IMR-90 (cell line): ENCODE measurements around the gene UNC5B. TPM values are rescaled to one million over a fixed set of nuclear protein-coding genes. Genes with fewer than 3 reads are reported as not detected.

Experiments used
- ATAC-seq: fragments of 200-7000 bp; cut with Tn5 transposase; 2 replicates; pipeline ENCODE4 v1.9.1; 2020; ENCODE audit warnings: low read depth, mild to moderate bottlenecking, moderate library complexity
- BruUV-seq: library from RNA; stranded (reverse); fragments of 400-500 nt; replicated peaks from 2 replicates; lab custom pipeline; 2021; lab: Mats Ljungman, UMichigan
- CTCF ChIA-PET: fragments of 300-600 bp; formaldehyde crosslinking; extraction: SDS; loops from one replicate; lab custom pipeline; 2021; ENCODE audit warnings: antibody characterized with exemption; lab: Yijun Ruan, JAX
- POLR2A ChIA-PET: fragments of 300-600 bp; sonication (Branson Sonifier 250); formaldehyde crosslinking; loops from one replicate; lab custom pipeline; 2022; ENCODE audit warnings: antibody characterized with exemption; ENCODE audit not compliant: unreplicated experiment; lab: Charles Lee
- DNase-seq: peaks from one replicate; pipeline ENCODE4 v3.0.0; 2013
- H2AFZ ChIP-seq: replicated peaks from 2 replicates; pipeline ENCODE3; 2013; ENCODE audit warnings: low read length, mild to moderate bottlenecking; ENCODE audit not compliant: poor library complexity
- H2AK5ac ChIP-seq: 2 replicates; pipeline ENCODE4 v1.6.1; 2013; ENCODE audit warnings: low read depth, low read length, inconsistent platforms
- H2AK9ac ChIP-seq: replicated peaks from 2 replicates; pipeline ENCODE3; 2013; ENCODE audit warnings: mild to moderate bottlenecking, low read depth, low read length, moderate library complexity; ENCODE audit not compliant: poor library complexity
- H2BK120ac ChIP-seq: 2 replicates; pipeline ENCODE4 v1.6.1; 2013; ENCODE audit warnings: low read depth, low read length, inconsistent platforms
- H2BK15ac ChIP-seq: 3 replicates; pipeline ENCODE4 v1.6.1; 2013; ENCODE audit warnings: low read depth, low read length, inconsistent platforms
- H2BK20ac ChIP-seq: 2 replicates; pipeline ENCODE4 v1.6.1; 2013; ENCODE audit warnings: low read depth, mild to moderate bottlenecking, inconsistent platforms, low read length, moderate library complexity
- H2BK5ac ChIP-seq: 2 replicates; pipeline ENCODE4 v1.6.1; 2013; ENCODE audit warnings: mild to moderate bottlenecking, low read depth, low read length, inconsistent platforms; ENCODE audit not compliant: poor library complexity, severe bottlenecking
- H3K14ac ChIP-seq: replicated peaks from 2 replicates; pipeline ENCODE4 v1.6.1; 2013; ENCODE audit warnings: low read depth, low read length, inconsistent platforms
- H3K18ac ChIP-seq: 2 replicates; pipeline ENCODE4 v1.6.1; 2013; ENCODE audit warnings: low read depth, low read length, control low read depth
- H3K23ac ChIP-seq: 2 replicates; pipeline ENCODE4 v1.6.1; 2013; ENCODE audit warnings: low read depth, low read length, inconsistent platforms
- H3K27ac ChIP-seq: 2 replicates; pipeline ENCODE4 v1.5.1; 2013; ENCODE audit warnings: mild to moderate bottlenecking, control low read depth, low read length; ENCODE audit not compliant: insufficient read depth
- H3K27me3 ChIP-seq: 2 replicates; pipeline ENCODE4 v1.6.1; 2013; ENCODE audit warnings: low read length; ENCODE audit not compliant: control insufficient read depth, insufficient read depth
- H3K36me3 ChIP-seq: 2 replicates; pipeline ENCODE4 v1.6.1; 2013; ENCODE audit warnings: low read length, mixed read lengths; ENCODE audit not compliant: control insufficient read depth, insufficient read depth
- H3K4ac ChIP-seq: 2 replicates; pipeline ENCODE4 v1.6.1; 2013; ENCODE audit warnings: low read depth, low read length, inconsistent platforms
- H3K4me1 ChIP-seq: 2 replicates; pipeline ENCODE4 v1.6.1; 2013; ENCODE audit warnings: low read length, mixed read lengths; ENCODE audit not compliant: control insufficient read depth, insufficient read depth
- H3K4me2 ChIP-seq: 2 replicates; pipeline ENCODE4 v1.6.1; 2013; ENCODE audit warnings: low read depth, mild to moderate bottlenecking, control low read depth, low read length, moderate library complexity
- H3K4me3 ChIP-seq: 2 replicates; pipeline ENCODE4 v1.5.1; 2013; ENCODE audit warnings: low read depth, mild to moderate bottlenecking, control low read depth, low read length, moderate library complexity; ENCODE audit not compliant: insufficient read depth
- H3K56ac ChIP-seq: 2 replicates; pipeline ENCODE4 v1.6.1; 2013; ENCODE audit warnings: low read length, inconsistent platforms; ENCODE audit not compliant: insufficient read depth; ENCODE audit errors: extremely low read depth
- H3K79me1 ChIP-seq, 2 experiments: 2 replicates each; pipeline ENCODE4 v1.6.1; 2013; ENCODE audit warnings: low read length in 2 of 2, inconsistent platforms in 1 of 2, low read depth in 1 of 2
- H3K9ac ChIP-seq: 2 replicates; pipeline ENCODE4 v1.6.1; 2013; ENCODE audit warnings: low read depth, low read length, control low read depth
- H3K9me1 ChIP-seq: 2 replicates; pipeline ENCODE4 v1.6.1; 2013; ENCODE audit warnings: low read length, inconsistent platforms; ENCODE audit not compliant: insufficient read depth
- H3K9me3 ChIP-seq: 2 replicates; pipeline ENCODE4 v1.6.1; 2013; ENCODE audit warnings: low read length; ENCODE audit not compliant: control insufficient read depth, insufficient read depth
- H4K20me1 ChIP-seq: 2 replicates; pipeline ENCODE4 v1.6.1; 2013; ENCODE audit warnings: low read length, inconsistent platforms; ENCODE audit not compliant: insufficient read depth
- H4K5ac ChIP-seq: 2 replicates; pipeline ENCODE4 v1.6.1; 2013; ENCODE audit warnings: mild to moderate bottlenecking, low read depth, low read length, control low read depth
- H4K8ac ChIP-seq, 2 experiments: 2 replicates each; pipeline ENCODE4 v1.6.1; 2013; ENCODE audit warnings: low read depth in 2 of 2, low read length in 2 of 2, control low read depth in 1 of 2, inconsistent platforms in 1 of 2
- H4K91ac ChIP-seq: 2 replicates; pipeline ENCODE4 v1.6.1; 2013; ENCODE audit warnings: low read depth, low read length, inconsistent platforms; ENCODE audit not compliant: insufficient read depth
- BHLHE40 ChIP-seq: fragments of 150-350 bp; IDR thresholded peaks from 2 replicates; pipeline ENCODE4 v1.6.1; 2016; ENCODE audit warnings: mild to moderate bottlenecking, low read depth, low read length
- CEBPB ChIP-seq: IDR thresholded peaks from 2 replicates; pipeline ENCODE4 v1.6.1; 2012; ENCODE audit warnings: low read depth, low read length, improper control_type of control experiment
- CHD1 ChIP-seq: IDR thresholded peaks from 2 replicates; pipeline ENCODE4 v1.6.1; 2012; ENCODE audit warnings: low read depth, low read length, improper control_type of control experiment
- CTCF ChIP-seq: conservative IDR thresholded peaks from 2 replicates; pipeline ENCODE4 v1.5.1; 2012; ENCODE audit warnings: mild to moderate bottlenecking, low read depth, low read length, improper control_type of control experiment
- ELK1 ChIP-seq: fragments of 150-350 bp; IDR thresholded peaks from 2 replicates; pipeline ENCODE4 v1.6.1; 2016; ENCODE audit warnings: low read depth, mild to moderate bottlenecking, low read length, moderate library complexity, borderline replicate concordance
- FOS ChIP-seq: fragments of 150-350 bp; IDR thresholded peaks from 2 replicates; pipeline ENCODE4 v1.6.1; 2016; ENCODE audit warnings: low read depth, low read length
- MAFK ChIP-seq: IDR thresholded peaks from 2 replicates; pipeline ENCODE4 v1.6.1; 2012; ENCODE audit warnings: low read depth, low read length, improper control_type of control experiment
- MAZ ChIP-seq: IDR thresholded peaks from 2 replicates; pipeline ENCODE4 v1.6.1; 2012; ENCODE audit warnings: low read depth, mild to moderate bottlenecking, low read length, improper control_type of control experiment, moderate library complexity, borderline replicate concordance
- MXI1 ChIP-seq: IDR thresholded peaks from 2 replicates; pipeline ENCODE4 v1.6.1; 2012; ENCODE audit warnings: low read depth, mild to moderate bottlenecking, low read length, moderate library complexity, borderline replicate concordance
- NFE2L2 ChIP-seq: fragments of 150-350 bp; IDR thresholded peaks from 2 replicates; pipeline ENCODE4 v1.6.1; 2016; ENCODE audit warnings: low read depth, mild to moderate bottlenecking, low read length
- POLR2A ChIP-seq: IDR thresholded peaks from 2 replicates; pipeline ENCODE4 v1.6.1; 2012; ENCODE audit warnings: mild to moderate bottlenecking, low read depth, low read length
- RCOR1 ChIP-seq: IDR thresholded peaks from 2 replicates; pipeline ENCODE4 v1.6.1; 2012; ENCODE audit warnings: mild to moderate bottlenecking, low read length, improper control_type of control experiment; ENCODE audit not compliant: insufficient replicate concordance
- RFX5 ChIP-seq: IDR thresholded peaks from 2 replicates; pipeline ENCODE4 v1.8.0; 2012; ENCODE audit warnings: low read depth, mild to moderate bottlenecking, low read length, moderate library complexity
- SMC3 ChIP-seq: fragments of 150-350 bp; IDR thresholded peaks from 2 replicates; pipeline ENCODE4 v1.6.1; 2016; ENCODE audit warnings: low read depth, mild to moderate bottlenecking, antibody characterized with exemption, low read length, moderate library complexity
- USF2 ChIP-seq: fragments of 150-350 bp; IDR thresholded peaks from 2 replicates; pipeline ENCODE4 v1.6.1; 2017; ENCODE audit warnings: mild to moderate bottlenecking, antibody characterized with exemption, low read length, low read depth
- WGBS, 2 experiments: methylation state at CpG; one replicate each; pipeline versions ENCODE4 v1.1.5 to v1.1.7; 2013; ENCODE audit warnings: missing lambda C conversion rate in 2 of 2; ENCODE audit not compliant: insufficient read length in 1 of 2; ENCODE audit errors: extremely low coverage in 2 of 2; 5-methylcytosine and 5-hydroxymethylcytosine counted together
- dilution Hi-C: fragments of 300-500 bp; cut with HindIII; formaldehyde crosslinking; loops from one replicate; pipeline ENCODE4 v1.14.3; 2018; ENCODE audit warnings: low sequenced_read_pairs; ENCODE audit not compliant: unreplicated experiment
- in situ Hi-C: fragments of 300-500 bp; cut with MboI; formaldehyde crosslinking; loops from 3 replicates; pipeline ENCODE4 v1.14.3; 2019; ENCODE audit warnings: low sequenced_read_pairs, inconsistent platforms, mixed read lengths
- intact Hi-C: fragments of 100-400 bp; cut with micrococcal nuclease; formaldehyde crosslinking; loops from 2 replicates; pipeline ENCODE4 v1.10.0; 2022
- polyA plus RNA-seq, 3 experiments: library from polyadenylated mRNA; depleted of rRNA; stranded (reverse); fragments of >200 nt; gene quantifications; 2 replicates each; pipeline ENCODE4 v1.2.3, GENCODE V29; 2012; ENCODE audit warnings: low replicate concordance in 1 of 3
- total RNA-seq: library from RNA; depleted of rRNA; stranded (reverse); fragments of >200 nt; gene quantifications from 2 replicates; pipeline ENCODE4 v1.2.3, GENCODE V29; 2012

The UNC5B gene
- total and polyA plus RNA-seq, 2 of the 4 experiments (the other 2 are of a cell fraction): 1.6 to 4.2 TPM

- H3K4ac ChIP-seq: no peak overlapping the region
- no peaks in the 10 kb centered on the region for H3K36me3 ChIP-seq
- H3K14ac ChIP-seq: no peak overlapping the region
- no peak overlapping the region for H4K5ac ChIP-seq
- no peaks in the 10 kb centered on the region; the same call in 1 of the 2 replicates for H4K20me1 ChIP-seq
- in situ Hi-C loops: no loop called here
- H3K18ac ChIP-seq: no peak overlapping the region
- ChIA-PET POLR2A (no interaction called here), CTCF (interaction anchor here (0.6 kb wide), 1 partner anchor 39 kb away, joined by 3 read pairs; no protein-coding TSS in a partner anchor)
- intact Hi-C loops: no loop called here
- no peak overlapping the region for H2BK120ac ChIP-seq
- BruUV-seq: no TSS peak
- H2AFZ ChIP-seq: no peak overlapping the region
- ATAC-seq (no peak), DNase-seq (no peak)
- H4K91ac ChIP-seq: no peak overlapping the region
- H3K23ac ChIP-seq: no peak overlapping the region
- WGBS, 2 experiments: 90% methylated on average over 10 of the region's 13 CpGs; no CpG with 5 or more reads in 1 of the 2 experiments
- H3K4me2 ChIP-seq: no peak overlapping the region
- TF ChIP-seq RCOR1 (no peak), BHLHE40 (no peak), CEBPB (no peak), NFE2L2 (no peak), MAZ (no peak), FOS (no peak), SMC3 (no peak), CTCF (no peak), USF2 (no peak), POLR2A (no peak), MAFK (no peak), ELK1 (no peak), CHD1 (no peak), MXI1 (no peak), RFX5 (no peak)
- H3K27me3 ChIP-seq: no peaks in the 10 kb centered on the region; the same call in 1 of the 2 replicates
- no peak overlapping the region for H3K27ac ChIP-seq
- H2AK9ac ChIP-seq: no peak overlapping the region
- H2BK15ac ChIP-seq: no peak overlapping the region
- no peak overlapping the region for H2AK5ac ChIP-seq
- H3K4me1 ChIP-seq: peaks cover 2% of the 10 kb centered on the region; the same call in 1 of the 2 replicates
- H3K9ac ChIP-seq: no peak overlapping the region
- no peak overlapping the region for H3K56ac ChIP-seq
- no peaks in the 10 kb centered on the region for H3K9me3 ChIP-seq
- dilution Hi-C loops: no loop called here
- no peak overlapping the region for H2BK20ac ChIP-seq
- no peak overlapping the region for H3K4me3 ChIP-seq
- no peak overlapping the region for H4K8ac ChIP-seq
- H2BK5ac ChIP-seq: no peak overlapping the region
- H3K9me1 ChIP-seq: no peaks in the 10 kb centered on the region
- H3K79me1 ChIP-seq: no peaks in the 10 kb centered on the region
Observed at GRCh38 chr10:71337219-71337701, 124.9 kb downstream of the UNC5B start.
